Measurements from ENCODE around the gene ANKRD55.
A peak's percentile ranks its signal among the peaks of the same experiment; 100 is the strongest.
"Not testable (repeated sequence)": the region's sequence is repeated elsewhere in the genome, so short reads cannot be mapped to it uniquely, and the experiment has no call there.

Gene ANKRD55

GRCh38 chr5:56105511-56106291, 127.4 kb downstream of the ANKRD55 start:
- no peak for DNase-seq (ENCODE audit: low read depth, low spot score)

- DNase-seq (ENCODE audit: low read depth, low spot score) = no peak
These were observed 130.2 kb downstream of the ANKRD55 start for GRCh38 chr5:56102889-56103288.

- DNase-seq (ENCODE audit: low read depth, low spot score) = not testable (repeated sequence)
These were observed 130.9 kb downstream of the ANKRD55 start for GRCh38 chr5:56102207-56102606.

- no peak for DNase-seq (ENCODE audit: low read depth, low spot score)
These were observed 131.9 kb downstream of the ANKRD55 start for GRCh38 chr5:56101180-56101579.

- DNase-seq (ENCODE audit: low read depth, low spot score) = no peak
These were observed 132.5 kb downstream of the ANKRD55 start for GRCh38 chr5:56100439-56101176.

GRCh38 chr5:56099346-56099745, 133.8 kb downstream of the ANKRD55 start:
- DNase-seq (ENCODE audit: low read depth, low spot score) = no peak

- DNase-seq (ENCODE audit: low read depth, low spot score) = no peak
These were observed 136.1 kb downstream of the ANKRD55 start for GRCh38 chr5:56097055-56097454.

- DNase-seq (ENCODE audit: low read depth, low spot score) = no peak
These were observed 137.5 kb downstream of the ANKRD55 start for GRCh38 chr5:56095579-56096102.

GRCh38 chr5:56094579-56095361, 138.4 kb downstream of the ANKRD55 start:
- DNase-seq (ENCODE audit: low read depth, low spot score) = peak; percentile 30

GRCh38 chr5:56093970-56094369, 139.2 kb downstream of the ANKRD55 start:
- no peak for DNase-seq (ENCODE audit: low read depth, low spot score)

- no peak for DNase-seq (ENCODE audit: low read depth, low spot score)
These were observed 141.0 kb downstream of the ANKRD55 start for GRCh38 chr5:56092115-56092514.

GRCh38 chr5:56091664-56092063, 141.5 kb downstream of the ANKRD55 start:
- no peak for DNase-seq (ENCODE audit: low read depth, low spot score)

- no peak for DNase-seq (ENCODE audit: low read depth, low spot score)
These were observed 142.2 kb downstream of the ANKRD55 start for GRCh38 chr5:56090793-56091460.

GRCh38 chr5:56088967-56089829, 143.9 kb downstream of the ANKRD55 start:
- DNase-seq (ENCODE audit: low read depth, low spot score) = no peak

GRCh38 chr5:56088431-56088949, 144.6 kb downstream of the ANKRD55 start:
- DNase-seq (ENCODE audit: low read depth, low spot score) = no peak

- no peak for DNase-seq (ENCODE audit: low read depth, low spot score)
These were observed 147.9 kb downstream of the ANKRD55 start for GRCh38 chr5:56085193-56085592.

GRCh38 chr5:56083286-56083854, 149.8 kb downstream of the ANKRD55 start:
- no peak for DNase-seq (ENCODE audit: low read depth, low spot score)

- DNase-seq (ENCODE audit: low read depth, low spot score) = not testable (repeated sequence)
These were observed 152.0 kb downstream of the ANKRD55 start for GRCh38 chr5:56081053-56081642.

- no peak for DNase-seq (ENCODE audit: low read depth, low spot score)
These were observed 152.6 kb downstream of the ANKRD55 start for GRCh38 chr5:56080375-56081052.

All from activated CD4-positive, CD25-positive, alpha-beta regulatory T cell treated with anti-CD3 and anti-CD28 coated beads, Interleukin-2, amount 50 U/mL, for 16 hours (primary cell).